ENCODE results near the gene BCL7B.
"Not testable (repeated sequence)": the region's sequence is repeated elsewhere in the genome, so short reads cannot be mapped to it uniquely, and the experiment has no call there.

Gene BCL7B

DNA sequence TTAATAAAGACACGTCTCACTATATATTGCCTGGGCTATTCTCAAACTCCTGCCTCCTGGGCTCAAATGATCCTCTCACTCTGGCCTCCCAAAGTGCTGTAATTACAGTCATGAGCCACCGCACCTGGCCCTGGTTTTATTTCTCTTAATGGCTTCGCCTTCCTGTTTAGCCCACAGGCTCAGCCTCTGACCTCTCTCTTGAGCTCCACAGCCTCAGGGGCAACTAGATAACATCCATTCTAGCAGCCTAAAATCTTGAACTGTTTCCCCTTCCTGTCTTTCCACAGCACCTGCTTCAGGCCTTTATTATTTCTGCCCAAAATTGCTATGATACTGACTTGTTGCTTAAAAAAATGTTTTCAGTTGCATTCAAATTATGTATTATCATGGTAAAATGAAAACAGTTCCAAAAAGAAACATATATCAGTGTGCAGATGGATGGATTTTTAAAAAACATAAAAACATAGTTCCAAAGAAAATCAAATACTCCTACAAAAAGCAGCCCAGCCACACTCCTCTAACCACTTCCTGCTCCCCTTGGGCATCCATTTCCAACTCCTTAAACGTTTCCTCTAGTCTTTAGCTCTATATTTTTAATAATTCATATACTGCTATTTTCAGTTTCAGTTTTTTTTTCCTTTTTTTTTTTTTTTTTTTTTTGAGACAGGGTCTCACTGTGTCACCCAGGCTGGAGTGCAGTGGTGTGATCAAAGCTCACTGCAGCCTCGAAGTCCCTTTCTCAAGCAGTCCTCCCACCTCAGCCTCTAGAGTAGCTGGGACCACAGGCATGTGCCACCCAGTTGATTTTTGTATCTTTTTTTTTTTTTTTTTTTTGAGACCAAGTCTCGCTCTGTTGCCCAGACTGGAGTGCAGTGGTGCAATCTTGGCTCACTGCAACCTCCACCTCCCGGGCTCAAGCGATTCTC is 30.3 kb downstream of the BCL7B start:
- CTCF ChIA-PET, result interaction anchor here (1.0 to 1.4 kb wide), 2 partner anchors 11 to 40 kb away, joined by 3 read pairs; no protein-coding TSS in a partner anchor
- POLR2A ChIA-PET, result interaction anchor here (0.6 kb wide), 3 partner anchors 11 to 47 kb away, joined by 3 to 9 read pairs (median 6); no protein-coding TSS in a partner anchor
- TF ChIP-seq, protein P1, sequence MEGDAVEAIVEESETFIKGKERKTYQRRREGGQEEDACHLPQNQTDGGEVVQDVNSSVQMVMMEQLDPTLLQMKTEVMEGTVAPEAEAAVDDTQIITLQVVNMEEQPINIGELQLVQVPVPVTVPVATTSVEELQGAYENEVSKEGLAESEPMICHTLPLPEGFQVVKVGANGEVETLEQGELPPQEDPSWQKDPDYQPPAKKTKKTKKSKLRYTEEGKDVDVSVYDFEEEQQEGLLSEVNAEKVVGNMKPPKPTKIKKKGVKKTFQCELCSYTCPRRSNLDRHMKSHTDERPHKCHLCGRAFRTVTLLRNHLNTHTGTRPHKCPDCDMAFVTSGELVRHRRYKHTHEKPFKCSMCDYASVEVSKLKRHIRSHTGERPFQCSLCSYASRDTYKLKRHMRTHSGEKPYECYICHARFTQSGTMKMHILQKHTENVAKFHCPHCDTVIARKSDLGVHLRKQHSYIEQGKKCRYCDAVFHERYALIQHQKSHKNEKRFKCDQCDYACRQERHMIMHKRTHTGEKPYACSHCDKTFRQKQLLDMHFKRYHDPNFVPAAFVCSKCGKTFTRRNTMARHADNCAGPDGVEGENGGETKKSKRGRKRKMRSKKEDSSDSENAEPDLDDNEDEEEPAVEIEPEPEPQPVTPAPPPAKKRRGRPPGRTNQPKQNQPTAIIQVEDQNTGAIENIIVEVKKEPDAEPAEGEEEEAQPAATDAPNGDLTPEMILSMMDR (IDR thresholded peaks at IDR 0.05; ENCODE audit: control extremely low read depth, extremely low read depth, low read depth, missing control alignments), result no peak
- DNase-seq (ENCODE audit: extremely low spot score), result no peak

DNA sequence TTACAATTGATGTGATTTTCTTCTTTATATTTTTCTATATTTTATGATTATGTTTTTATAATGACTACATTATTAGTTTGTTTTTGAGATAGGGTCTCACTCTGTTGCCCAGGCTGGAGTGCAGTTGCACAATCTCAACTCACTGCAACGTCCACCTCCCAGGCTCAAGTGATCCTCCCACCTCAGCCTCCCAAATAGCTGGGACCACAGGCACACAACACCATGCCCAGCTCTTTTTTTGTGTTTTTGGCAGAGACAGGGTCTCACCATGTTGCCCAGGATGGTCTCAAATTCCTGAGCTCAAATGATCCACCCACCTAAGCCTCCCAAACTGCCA is 31.4 kb downstream of the BCL7B start:
- ChIA-PET CTCF (interaction anchor here (1.4 kb wide), 1 partner anchor 73 kb away, joined by 4 read pairs; no protein-coding TSS in a partner anchor), POLR2A (interaction anchor here (0.6 kb wide), 1 partner anchor 29 kb away, joined by 5 read pairs; no protein-coding TSS in a partner anchor)
- DNase-seq (ENCODE audit: extremely low spot score), result not testable (repeated sequence)

DNA sequence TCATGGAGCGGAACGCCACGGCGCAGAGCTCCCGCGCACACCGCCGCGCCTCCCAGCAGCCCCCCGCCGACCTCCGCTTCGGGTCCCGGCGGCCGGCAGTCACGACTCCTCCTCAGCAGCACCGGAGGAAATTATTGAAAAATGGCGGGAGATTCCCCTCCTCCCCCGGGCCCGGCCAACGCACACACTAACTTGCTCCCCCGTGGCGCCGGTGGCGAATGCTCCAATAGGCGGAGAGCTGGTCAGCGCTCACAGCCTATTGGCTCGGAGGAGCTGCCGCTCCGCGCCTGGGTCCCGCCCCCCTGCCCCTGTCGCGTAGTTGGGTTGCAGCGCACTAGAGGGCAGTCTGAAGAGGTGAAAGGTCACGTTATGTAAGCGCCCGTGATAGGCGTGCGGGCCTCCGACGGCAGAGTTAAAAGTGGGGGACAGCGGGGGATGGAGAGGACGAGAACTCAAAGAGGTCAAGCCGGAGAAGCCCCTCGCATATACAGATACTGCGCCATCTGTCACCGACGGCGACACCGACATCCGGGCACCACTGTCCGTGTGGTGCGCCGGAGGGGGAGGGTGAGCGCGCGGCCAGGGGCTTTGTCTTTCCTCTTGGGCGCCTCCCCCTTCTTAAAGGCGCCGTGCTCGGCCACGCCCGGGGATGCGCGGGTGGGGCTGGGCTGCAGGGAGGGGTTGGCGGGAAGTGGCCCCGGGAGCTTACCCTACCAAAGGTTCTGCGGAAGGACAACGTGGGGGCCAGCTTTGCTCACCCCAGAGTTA is 35.2 kb downstream of the BCL7B start, which contains the start of gene BAZ1B:
Gene BAZ1B (minus strand): TSS at position 189 of the 768 bp plus-strand sequence. CDS start 360 bp downstream, outside the sequence.
- TF ChIP-seq, protein P1 (IDR thresholded peaks at IDR 0.05; ENCODE audit: control extremely low read depth, extremely low read depth, low read depth, missing control alignments), result no peak
- peak; percentile 98 for DNase-seq (ENCODE audit: extremely low spot score)
- ChIA-PET CTCF (interaction anchor here (0.7 to 1.5 kb wide), 5 partner anchors 9 to 37 kb away, joined by 3 to 6 read pairs (median 3); no protein-coding TSS in a partner anchor), POLR2A (interaction anchor here (0.6 to 1.3 kb wide), 3 partner anchors 25 to 40 kb away, joined by 3 read pairs; no protein-coding TSS in a partner anchor)

DNA sequence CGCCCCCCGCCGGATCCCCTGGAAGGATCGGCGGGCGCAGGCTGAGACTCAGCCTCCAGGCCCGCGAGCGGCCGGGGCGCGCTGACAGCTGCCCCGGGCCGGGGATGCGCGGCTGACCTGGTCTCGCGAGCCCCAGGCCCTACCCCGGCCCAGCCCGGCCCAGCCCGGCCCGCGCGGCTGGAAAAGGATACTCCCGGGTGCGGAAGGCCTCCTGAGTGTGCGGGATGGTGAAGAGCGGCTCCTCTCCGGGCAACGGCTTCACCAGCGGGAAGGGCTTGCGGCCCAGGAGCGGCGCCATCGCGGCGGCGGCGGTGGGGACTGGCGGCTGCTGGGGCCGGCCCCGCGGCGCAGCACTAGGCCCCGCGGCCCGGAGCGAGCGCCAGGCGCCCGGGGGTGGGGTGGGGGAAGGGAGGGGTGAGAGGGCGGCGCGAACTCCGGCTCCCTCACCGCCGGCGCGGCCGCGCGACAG is 35.8 kb downstream of the BCL7B start:
- CTCF ChIA-PET, result interaction anchor here (0.7 to 3.9 kb wide), 6 partner anchors 9 to 70 kb away, joined by 3 to 15 read pairs (median 4); no protein-coding TSS in a partner anchor
- POLR2A ChIA-PET, result interaction anchor here (0.6 to 1.3 kb wide), 2 partner anchors 24 to 40 kb away, joined by 3 read pairs; no protein-coding TSS in a partner anchor
- DNase-seq (ENCODE audit: extremely low spot score), result peak; percentile 78
- TF ChIP-seq, protein P1 (IDR thresholded peaks at IDR 0.05; ENCODE audit: control extremely low read depth, extremely low read depth, low read depth, missing control alignments), result no peak

DNA sequence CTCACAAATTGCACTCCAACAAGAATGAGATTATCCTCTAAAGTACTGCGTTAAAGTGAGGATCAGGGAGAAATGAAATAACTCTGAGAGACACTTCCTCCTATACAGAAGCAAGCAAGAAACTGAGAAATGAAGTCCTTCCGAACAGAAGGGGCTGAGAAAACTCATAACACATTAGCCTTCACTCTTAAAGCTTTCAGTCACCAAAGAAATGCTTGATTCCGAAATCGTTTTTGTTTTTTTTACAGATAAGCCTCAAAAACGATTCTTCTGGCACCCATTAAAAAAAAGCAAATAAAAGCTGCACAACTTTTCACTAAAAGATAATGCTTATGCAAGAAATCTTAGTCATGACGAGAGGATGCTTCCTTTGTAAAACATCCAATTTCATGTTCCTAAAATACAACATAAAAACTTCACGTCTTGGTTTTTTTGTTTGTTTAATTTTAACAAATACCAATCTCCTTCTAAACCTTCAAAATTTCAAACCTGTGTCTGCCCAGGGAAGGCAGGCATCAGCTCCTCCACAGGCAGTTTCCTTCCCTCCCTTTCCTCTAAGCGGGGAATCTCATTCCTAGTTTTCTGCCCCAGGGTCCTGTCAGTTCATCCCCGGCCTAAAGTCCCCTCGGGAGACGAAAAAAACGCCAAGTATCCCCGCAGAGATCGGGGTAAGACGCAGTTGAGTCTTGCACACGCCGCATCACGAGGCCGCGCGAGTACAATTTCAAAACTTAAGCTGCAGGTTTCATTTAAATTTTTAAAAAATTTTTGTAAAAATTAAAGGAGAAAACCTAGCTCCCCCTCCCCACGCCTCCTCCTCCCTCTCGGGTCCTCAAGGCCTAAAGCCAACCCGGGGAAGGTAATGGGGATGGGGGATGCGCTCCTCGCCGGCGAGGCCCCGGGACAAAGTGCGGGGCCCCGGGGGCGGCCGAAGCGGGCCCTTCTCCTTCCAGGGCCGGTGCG is 36.5 kb downstream of the BCL7B start:
- ChIA-PET CTCF (interaction anchor here (1.3 to 3.9 kb wide), 4 partner anchors 12 to 196 kb away, joined by 3 to 15 read pairs (median 3); no protein-coding TSS in a partner anchor), POLR2A (no interaction called here)
- no peak for DNase-seq (ENCODE audit: extremely low spot score)
- TF ChIP-seq, protein P1 (IDR thresholded peaks at IDR 0.05; ENCODE audit: control extremely low read depth, extremely low read depth, low read depth, missing control alignments), result no peak
